HFFc6 (cell line): ENCODE results near the gene TIMM44. TPM values are rescaled to one million over a fixed set of nuclear protein-coding genes. Genes with fewer than 3 reads are reported as not detected.

Source experiments
- DNase-seq: peaks from one replicate; pipeline ENCODE4 v3.0.0-alpha.2; 2018
- H3K27ac Mint-ChIP-seq: 2 replicates; pipeline ENCODE4 v1.8.0; 2020; ENCODE audit warnings: mild to moderate bottlenecking, mixed read lengths
- H3K27me3 Mint-ChIP-seq: 2 replicates; pipeline ENCODE4 v1.8.0; 2021; ENCODE audit warnings: mild to moderate bottlenecking, moderate library complexity, mixed read lengths; ENCODE audit not compliant: insufficient read depth
- H3K36me3 Mint-ChIP-seq: 2 replicates; pipeline ENCODE4 v1.8.0; 2021; ENCODE audit warnings: low read depth, mixed read lengths
- H3K4me1 Mint-ChIP-seq: 2 replicates; pipeline ENCODE4 v1.8.0; 2020; ENCODE audit warnings: low read depth, mixed read lengths
- H3K4me3 Mint-ChIP-seq: 2 replicates; pipeline ENCODE4 v1.8.0; 2020; ENCODE audit warnings: mild to moderate bottlenecking, moderate library complexity, mixed read lengths
- H3K9me3 Mint-ChIP-seq: 2 replicates; pipeline ENCODE4 v1.8.0; 2020; ENCODE audit warnings: mild to moderate bottlenecking, mixed read lengths
- total RNA-seq, 6 experiments: library from RNA; stranded (reverse); fragmentation: NEBNext Ultra II Directional; extraction: Animal tissue kit (Norgen Biotek cat#: 25700); gene quantifications; 2 replicates in 1 of 6; 3 replicates in 5 of 6; pipeline ENCODE4 v1.2.3, GENCODE V29; 2021
- TF ChIP-seq, protein P1 (sequence below): fragments of 200-600 bp; sonication (generic); IDR thresholded peaks from 2 replicates; pipeline ENCODE4 v1.5.0; 2021; ENCODE audit warnings: antibody characterized with exemption, mild to moderate bottlenecking

The TIMM44 gene
- total RNA-seq, 6 experiments from 2014 or later = 42.9 to 53.5 (median 46.1) TPM

DNA sequence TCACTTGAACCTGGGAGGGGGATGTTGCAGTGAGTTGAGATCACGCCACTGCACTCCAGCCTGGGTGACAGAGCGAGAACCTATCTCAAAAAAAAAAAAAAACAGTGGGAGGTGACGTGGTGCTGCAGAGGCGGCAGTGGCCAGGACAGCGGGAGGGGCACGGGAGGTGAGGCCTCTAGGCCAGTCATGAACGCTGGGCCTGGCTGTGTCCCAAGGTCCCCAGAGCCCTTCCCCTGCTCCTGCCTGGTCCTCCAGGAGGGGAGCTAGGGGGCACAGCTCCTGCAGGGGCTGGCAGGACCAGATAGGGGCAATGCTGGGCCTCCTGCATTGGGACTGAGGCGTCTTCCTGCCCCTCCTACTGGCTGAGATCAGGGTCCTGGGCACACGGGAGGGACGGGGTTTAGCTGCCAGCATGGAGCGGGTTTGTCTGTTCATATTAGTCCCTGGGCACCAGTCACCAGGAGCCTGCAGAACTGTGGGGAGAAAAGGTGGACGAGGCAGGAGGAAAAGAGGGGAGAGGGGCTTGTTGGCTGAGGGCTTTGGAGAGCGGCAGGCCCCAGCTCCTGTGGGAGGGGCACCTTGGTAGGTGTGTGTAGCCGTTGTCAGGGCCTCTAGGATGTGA lies 35.3 kb downstream of the TIMM44 start:
- TF ChIP-seq, protein P1, sequence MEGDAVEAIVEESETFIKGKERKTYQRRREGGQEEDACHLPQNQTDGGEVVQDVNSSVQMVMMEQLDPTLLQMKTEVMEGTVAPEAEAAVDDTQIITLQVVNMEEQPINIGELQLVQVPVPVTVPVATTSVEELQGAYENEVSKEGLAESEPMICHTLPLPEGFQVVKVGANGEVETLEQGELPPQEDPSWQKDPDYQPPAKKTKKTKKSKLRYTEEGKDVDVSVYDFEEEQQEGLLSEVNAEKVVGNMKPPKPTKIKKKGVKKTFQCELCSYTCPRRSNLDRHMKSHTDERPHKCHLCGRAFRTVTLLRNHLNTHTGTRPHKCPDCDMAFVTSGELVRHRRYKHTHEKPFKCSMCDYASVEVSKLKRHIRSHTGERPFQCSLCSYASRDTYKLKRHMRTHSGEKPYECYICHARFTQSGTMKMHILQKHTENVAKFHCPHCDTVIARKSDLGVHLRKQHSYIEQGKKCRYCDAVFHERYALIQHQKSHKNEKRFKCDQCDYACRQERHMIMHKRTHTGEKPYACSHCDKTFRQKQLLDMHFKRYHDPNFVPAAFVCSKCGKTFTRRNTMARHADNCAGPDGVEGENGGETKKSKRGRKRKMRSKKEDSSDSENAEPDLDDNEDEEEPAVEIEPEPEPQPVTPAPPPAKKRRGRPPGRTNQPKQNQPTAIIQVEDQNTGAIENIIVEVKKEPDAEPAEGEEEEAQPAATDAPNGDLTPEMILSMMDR = no peak
- Mint-ChIP-seq H3K9me3 (no peaks in the 10 kb centered on the region), H3K4me1 (peaks cover 15% of the 10 kb centered on the region), H3K36me3 (peaks cover 12% of the 10 kb centered on the region), H3K27ac (no peak overlapping the region), H3K27me3 (peaks cover 6% of the 10 kb centered on the region), H3K4me3 (no peak overlapping the region)
- no peak for DNase-seq

- H3K4me1 Mint-ChIP-seq = peaks cover 18% of the 10 kb centered on the region
- DNase-seq = no peak
- H3K27me3 Mint-ChIP-seq = peaks cover 8% of the 10 kb centered on the region
- H3K9me3 Mint-ChIP-seq = no peaks in the 10 kb centered on the region
- no peak overlapping the region for H3K4me3 Mint-ChIP-seq
- TF ChIP-seq, protein P1 = no peak
- peaks cover 7% of the 10 kb centered on the region for H3K36me3 Mint-ChIP-seq
- H3K27ac Mint-ChIP-seq = no peak overlapping the region
Observed at GRCh38 chr19:7907544-7907943, 35.9 kb downstream of the TIMM44 start.

- no peak overlapping the region for H3K4me3 Mint-ChIP-seq
- TF ChIP-seq, protein P1 = no peak
Observed at GRCh38 chr19:7907122-7907521, 36.3 kb downstream of the TIMM44 start.

GRCh38 chr19:7905859-7906258 lies 37.6 kb downstream of the TIMM44 start:
- Mint-ChIP-seq H3K4me1 (peaks cover 21% of the 10 kb centered on the region), H3K27ac (peak overlapping the region; percentile 51; the same call in 1 of the 2 replicates), H3K9me3 (no peaks in the 10 kb centered on the region), H3K27me3 (peaks cover 5% of the 10 kb centered on the region), H3K4me3 (peak overlapping the region; percentile 69), H3K36me3 (peaks cover 7% of the 10 kb centered on the region)
- TF ChIP-seq, protein P1 = no peak
- DNase-seq = no peak

More at GRCh38 chr19:7907122-7907521, 36.3 kb downstream of the TIMM44 start:
- Mint-ChIP-seq H3K4me1 (peaks cover 21% of the 10 kb centered on the region), H3K27me3 (peaks cover 8% of the 10 kb centered on the region), H3K27ac (no peak overlapping the region), H3K36me3 (peaks cover 7% of the 10 kb centered on the region), H3K9me3 (no peaks in the 10 kb centered on the region)
- DNase-seq = no peak

DNA sequence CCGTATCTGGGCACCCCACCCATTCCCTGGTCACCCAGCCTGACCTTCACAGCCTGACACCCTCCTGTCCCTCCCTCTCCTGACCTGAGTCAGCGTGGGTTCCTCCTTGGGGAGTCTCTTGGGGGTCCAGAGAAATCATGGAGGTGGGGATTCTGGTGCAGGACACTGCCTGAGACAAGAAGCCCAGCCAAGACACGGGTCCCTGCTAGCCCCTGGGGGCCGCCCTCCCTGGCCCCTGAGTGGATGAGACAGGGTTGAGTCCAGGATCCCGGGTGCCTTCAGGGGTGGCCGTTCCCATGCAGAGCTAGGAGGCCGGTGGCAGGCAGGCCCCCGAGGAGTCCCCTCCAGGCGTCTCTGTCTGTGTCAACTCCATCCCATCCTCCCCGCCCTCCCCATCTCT lies 38.2 kb downstream of the TIMM44 start:
- peak overlapping the region; percentile 91 for H3K27ac Mint-ChIP-seq
- TF ChIP-seq, protein P1 = no peak
- peak overlapping the region; percentile 91 for H3K4me3 Mint-ChIP-seq
- H3K9me3 Mint-ChIP-seq = no peaks in the 10 kb centered on the region
- DNase-seq = no peak
- H3K36me3 Mint-ChIP-seq = peaks cover 7% of the 10 kb centered on the region
- H3K27me3 Mint-ChIP-seq = peaks cover 5% of the 10 kb centered on the region
- H3K4me1 Mint-ChIP-seq = peaks cover 21% of the 10 kb centered on the region
